ENCODE measurements around the gene PISD. TPM values are rescaled to one million over a fixed set of nuclear protein-coding genes. Genes with fewer than 3 reads are reported as not detected.

Gene PISD
- total and polyA plus RNA-seq, 9 of the 15 experiments (the other 6 are each of a cell fraction or from before 2014, with no cell fraction given), result 24.5 to 65.9 (median 36.6) TPM

DNA sequence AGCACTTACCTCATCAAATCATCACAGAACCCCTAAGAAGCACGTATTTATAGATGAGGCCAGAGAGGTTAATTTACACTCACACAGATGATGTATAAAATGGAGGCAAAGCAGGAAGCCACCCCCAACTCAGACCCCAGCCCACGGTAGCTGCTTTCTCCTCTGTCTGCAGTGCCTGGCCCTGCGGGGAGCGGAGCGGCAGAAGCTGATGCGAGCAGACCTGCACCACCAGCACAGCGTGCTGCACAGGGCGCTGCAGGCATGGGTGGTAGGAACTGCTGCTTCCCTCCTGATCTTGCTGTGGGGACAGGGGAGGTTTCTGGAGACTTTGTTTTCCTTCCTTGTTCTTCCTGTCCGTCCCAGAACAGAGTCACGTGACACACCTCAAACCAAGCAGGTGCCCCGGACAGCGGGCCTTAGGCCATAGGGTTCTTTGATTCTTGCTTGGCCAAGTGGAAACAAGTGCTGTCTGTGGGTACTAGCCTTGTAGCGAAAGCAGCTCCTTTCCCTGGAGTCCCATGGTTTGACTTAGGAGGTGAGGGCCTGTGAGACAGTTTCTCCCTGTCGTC, 57.8 kb downstream of the PISD start:
- H3K4me1 ChIP-seq (replicated peaks in 1 of 2; ENCODE audit: control insufficient read depth in 2 of 2, insufficient read depth in 2 of 2, low read length in 2 of 2), result peaks cover 21 to 35% of the 10 kb centered on the region in 2 experiments; a peak in 4 of 5 replicates
- FAIRE-seq, result no peak
- ATAC-seq, result no peak
- H3K9ac ChIP-seq (ENCODE audit: insufficient read depth in 1 of 2, low read depth in 2 of 2, low read length in 2 of 2), result peak overlapping the region; percentile 51 to 78
- peaks cover 20% of the 10 kb centered on the region; the same call in 2 of the 3 replicates for H3K36me3 ChIP-seq (ENCODE audit: control insufficient read depth, insufficient read depth, low read length)
- H3K4me2 ChIP-seq (ENCODE audit: insufficient read depth, low read length), result no peak overlapping the region
- ChIA-PET CTCF (ENCODE audit: low intra/inter-chr PET ratio) (no interaction called here), POLR2A (interaction anchor here (0.7 to 3.4 kb wide), 7 partner anchors 9 to 50 kb away, joined by 3 to 14 read pairs (median 3); no protein-coding TSS in a partner anchor)
- H3K79me2 ChIP-seq (ENCODE audit: control insufficient read depth, insufficient read depth, low read length), result no peaks in the 10 kb centered on the region
- no TSS peak for BruUV-seq (replicated peaks)
- in situ Hi-C loops (cut with MboI), result no loop called here
- no peak overlapping the region for H2AFZ ChIP-seq (ENCODE audit: low read depth, low read length)
- H4K20me1 ChIP-seq (replicated peaks; ENCODE audit: control insufficient read depth, insufficient read depth, low read length), result no peaks in the 10 kb centered on the region
- WGBS (ENCODE audit: insufficient coverage, low coverage, missing lambda C conversion rate), result 90% methylated on average over 10 of the region's 14 CpGs
- H3K27ac ChIP-seq (ENCODE audit: extremely low read depth, low read depth, low read length), result no peak overlapping the region; the same call in 2 of the 3 replicates
- H3K4me3 ChIP-seq, result no peak overlapping the region
- no peak for TF ChIP-seq PYGO2 (tag; IDR thresholded peaks at IDR 0.05)
- TF ChIP-seq, protein P1, sequence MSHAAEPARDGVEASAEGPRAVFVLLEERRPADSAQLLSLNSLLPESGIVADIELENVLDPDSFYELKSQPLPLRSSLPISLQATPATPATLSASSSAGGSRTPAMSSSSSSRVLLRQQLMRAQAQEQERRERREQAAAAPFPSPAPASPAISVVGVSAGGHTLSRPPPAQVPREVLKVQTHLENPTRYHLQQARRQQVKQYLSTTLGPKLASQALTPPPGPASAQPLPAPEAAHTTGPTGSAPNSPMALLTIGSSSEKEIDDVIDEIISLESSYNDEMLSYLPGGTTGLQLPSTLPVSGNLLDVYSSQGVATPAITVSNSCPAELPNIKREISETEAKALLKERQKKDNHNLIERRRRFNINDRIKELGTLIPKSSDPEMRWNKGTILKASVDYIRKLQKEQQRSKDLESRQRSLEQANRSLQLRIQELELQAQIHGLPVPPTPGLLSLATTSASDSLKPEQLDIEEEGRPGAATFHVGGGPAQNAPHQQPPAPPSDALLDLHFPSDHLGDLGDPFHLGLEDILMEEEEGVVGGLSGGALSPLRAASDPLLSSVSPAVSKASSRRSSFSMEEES (CRISPR knock-in tag; IDR thresholded peaks at IDR 0.05), result peak; percentile 67
- TF ChIP-seq ZBTB1 (CRISPR knock-in tag; IDR thresholded peaks at IDR 0.05; ENCODE audit: borderline replicate concordance, low read depth), result no peak
- TF ChIP-seq ZNF561 (CRISPR knock-in tag; conservative IDR thresholded peaks at IDR 0.05), result no peak
- TF ChIP-seq, protein P2, sequence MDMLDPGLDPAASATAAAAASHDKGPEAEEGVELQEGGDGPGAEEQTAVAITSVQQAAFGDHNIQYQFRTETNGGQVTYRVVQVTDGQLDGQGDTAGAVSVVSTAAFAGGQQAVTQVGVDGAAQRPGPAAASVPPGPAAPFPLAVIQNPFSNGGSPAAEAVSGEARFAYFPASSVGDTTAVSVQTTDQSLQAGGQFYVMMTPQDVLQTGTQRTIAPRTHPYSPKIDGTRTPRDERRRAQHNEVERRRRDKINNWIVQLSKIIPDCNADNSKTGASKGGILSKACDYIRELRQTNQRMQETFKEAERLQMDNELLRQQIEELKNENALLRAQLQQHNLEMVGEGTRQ (CRISPR knock-in tag; IDR thresholded peaks at IDR 0.05), result 0 out of 2 replicates have a peak, but pooled peaks have one; percentile 7
- no peak for TF ChIP-seq TRIM24 (IDR thresholded peaks at IDR 0.05)
- TF ChIP-seq DACH1 (IDR thresholded peaks at IDR 0.05; ENCODE audit: partially characterized antibody), result no peak
- H3K9me3 ChIP-seq (replicated peaks; ENCODE audit: control insufficient read depth, insufficient read depth, low read depth, low read length), result no peaks in the 10 kb centered on the region
- H3K27me3 ChIP-seq (ENCODE audit: control insufficient read depth in 2 of 2, insufficient read depth in 2 of 2, low read length in 2 of 2), result no peaks in the 10 kb centered on the region
- H3K9me1 ChIP-seq (ENCODE audit: control insufficient read depth, insufficient read depth, low read length), result peaks cover 8% of the 10 kb centered on the region
- DNase-seq (ENCODE audit: extremely low read depth in 1 of 4, low spot score in 3 of 4), result no peak
- intact Hi-C loops (cut with micrococcal nuclease), result no loop called here
